Urinary bladder (tissue), 4 donors: ENCODE data around the gene CD46. TPM values are rescaled to one million over a fixed set of nuclear protein-coding genes. Genes with fewer than 3 reads are reported as not detected.
A peak's percentile ranks its signal among the peaks of the same experiment; 100 is the strongest.

Experiments
- DNase-seq: peaks from one replicate; pipeline ENCODE4 v3.0.0-alpha.2; 2015; ENCODE audit errors: extremely low spot score
- H3K27ac ChIP-seq: one replicate; pipeline ENCODE4 v1.5.1; 2013; ENCODE audit warnings: low read depth, mild to moderate bottlenecking, moderate library complexity
- H3K36me3 ChIP-seq: one replicate; pipeline ENCODE4 v1.6.1; 2013; ENCODE audit warnings: mild to moderate bottlenecking, moderate library complexity; ENCODE audit not compliant: insufficient read depth
- H3K4me1 ChIP-seq: one replicate; pipeline ENCODE4 v1.6.1; 2013; ENCODE audit warnings: mild to moderate bottlenecking, moderate library complexity; ENCODE audit not compliant: insufficient read depth
- H3K4me3 ChIP-seq: one replicate; pipeline ENCODE4 v1.5.1; 2013; ENCODE audit warnings: low read depth, low read length
- whole genome bisulfite sequencing: extraction: QIAGEN DNeasy Blood & Tissue Kit; methylation state at CpG from one replicate; pipeline ENCODE4 v1.1.7; 2013; 5-methylcytosine and 5-hydroxymethylcytosine counted together
- polyA plus RNA-seq: library from polyadenylated mRNA; stranded (reverse); fragments of 200-250 nt; gene quantifications from one replicate; pipeline ENCODE4 v1.2.3, GENCODE V29; 2013
- total RNA-seq: library from RNA; depleted of rRNA; stranded (reverse); fragments of >200 nt; gene quantifications from one replicate; pipeline ENCODE4 v1.2.3, GENCODE V29; 2014
- donor health status: healthy with polysubstance abuse.
- donor health status: healthy.

The CD46 gene
- total and polyA plus RNA-seq, 2 donors, result 97.9 to 314 TPM

- Histone ChIP-seq H3K4me1 (peaks cover 5% of the 10 kb centered on the region), H3K27ac (peak overlapping the region; percentile 96), H3K4me3 (peak overlapping the region; percentile 22), H3K36me3 (no peaks in the 10 kb centered on the region)
- DNase-seq, result no peak
- 27% methylated on average over 18 of the region's 18 CpGs for WGBS
Measured at GRCh38 chr1:207826557-207827487, 75.0 kb downstream of the CD46 start.

- peak overlapping the region; percentile 96 for H3K27ac ChIP-seq
- 90% methylated on average over 2 of the region's 2 CpGs for WGBS
- no peaks in the 10 kb centered on the region for H3K36me3 ChIP-seq
- H3K4me3 ChIP-seq, result no peak overlapping the region
- no peak for DNase-seq
- peaks cover 5% of the 10 kb centered on the region for H3K4me1 ChIP-seq
Measured at GRCh38 chr1:207827488-207827830, 75.6 kb downstream of the CD46 start.

- no peak for DNase-seq
- no peak overlapping the region for H3K4me3 ChIP-seq
- peaks cover 5% of the 10 kb centered on the region for H3K4me1 ChIP-seq
- peak overlapping the region; percentile 55 for H3K27ac ChIP-seq
- no peaks in the 10 kb centered on the region for H3K36me3 ChIP-seq
- WGBS, result 77% methylated on average over 5 of the region's 5 CpGs
Measured at GRCh38 chr1:207828046-207828445, 76.2 kb downstream of the CD46 start.

DNA sequence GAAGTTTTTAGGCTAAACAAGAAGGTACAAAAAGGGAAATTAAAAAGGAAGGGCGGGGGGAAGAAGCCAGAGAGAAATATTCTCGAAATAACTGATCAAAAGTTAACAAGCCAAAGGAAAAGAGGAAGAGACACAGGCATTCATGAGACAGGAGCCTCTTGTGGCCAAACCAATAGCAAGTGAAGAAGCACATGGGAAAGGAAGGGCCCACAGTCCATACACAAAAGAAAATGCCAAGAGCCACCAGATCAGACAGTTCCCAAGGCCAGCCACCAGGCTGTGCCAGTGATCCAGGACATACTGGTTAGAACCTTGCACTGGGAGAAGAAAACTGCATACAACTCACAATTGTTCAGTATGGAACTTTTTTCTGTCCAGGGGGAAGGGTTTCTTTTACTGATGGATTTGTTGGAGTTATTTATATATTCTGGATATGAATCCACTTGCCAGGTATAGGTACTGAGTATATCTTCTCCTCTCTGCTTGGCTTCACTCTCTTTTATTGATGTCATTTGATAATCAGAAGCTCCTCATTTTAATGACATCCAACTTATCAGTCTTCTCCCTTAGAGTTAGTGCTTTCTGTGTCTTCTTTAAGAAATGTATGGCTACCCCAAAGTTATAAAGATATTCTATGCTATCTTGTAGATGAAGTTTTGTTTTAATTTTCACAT lies 76.8 kb downstream of the CD46 start:
- no peak overlapping the region for H3K4me3 ChIP-seq
- H3K4me1 ChIP-seq, result peaks cover 5% of the 10 kb centered on the region
- 51% methylated on average over 2 of the region's 2 CpGs for WGBS
- DNase-seq, result no peak
- peak overlapping the region; percentile 55 for H3K27ac ChIP-seq
- no peaks in the 10 kb centered on the region for H3K36me3 ChIP-seq

DNA sequence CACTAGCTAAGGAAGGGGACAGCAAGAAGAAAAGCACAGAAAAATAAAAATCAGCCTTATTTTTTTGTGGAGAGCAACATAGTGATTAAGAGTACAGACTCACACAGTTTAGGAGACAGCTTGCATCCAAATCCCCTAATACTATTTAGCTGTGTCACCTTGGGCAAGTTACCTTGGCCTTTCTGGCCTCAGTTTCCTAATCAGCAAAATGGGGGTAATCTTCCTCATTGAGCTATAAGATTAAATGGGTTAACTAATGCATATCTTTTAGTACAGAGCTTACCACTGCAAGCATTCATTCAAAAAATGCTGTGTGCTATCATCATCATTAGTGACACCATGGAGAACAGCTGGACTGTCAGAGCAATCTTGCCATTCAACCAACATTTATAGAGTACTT lies 77.7 kb downstream of the CD46 start:
- no peak overlapping the region for H3K27ac ChIP-seq
- H3K4me3 ChIP-seq, result no peak overlapping the region
- H3K4me1 ChIP-seq, result peaks cover 5% of the 10 kb centered on the region
- no peak for DNase-seq
- no peaks in the 10 kb centered on the region for H3K36me3 ChIP-seq

DNA sequence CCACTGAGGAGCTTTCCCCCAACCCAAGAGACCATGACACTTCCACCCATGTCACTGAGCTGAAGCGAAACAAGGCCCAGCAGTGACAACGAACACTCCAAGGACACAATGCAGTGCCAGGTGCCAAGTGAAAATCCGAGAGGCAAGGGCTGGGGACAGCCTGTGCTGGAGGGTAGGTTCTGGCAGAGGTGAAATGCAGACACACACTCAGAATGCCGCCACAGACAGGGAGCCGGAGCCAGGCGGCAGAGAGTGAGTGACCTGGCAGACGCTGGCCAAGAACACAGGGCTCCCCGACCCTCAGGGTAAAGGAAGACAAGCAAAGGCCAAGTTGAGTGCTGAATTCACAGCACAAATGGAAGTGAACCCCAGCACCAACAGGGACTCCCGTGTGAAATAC lies 78.9 kb downstream of the CD46 start:
- Histone ChIP-seq H3K4me1 (peaks cover 2% of the 10 kb centered on the region), H3K27ac (peak overlapping the region; percentile 19), H3K4me3 (no peak overlapping the region), H3K36me3 (no peaks in the 10 kb centered on the region)
- no peak for DNase-seq
- 94% methylated on average over 9 of the region's 9 CpGs for WGBS

DNA sequence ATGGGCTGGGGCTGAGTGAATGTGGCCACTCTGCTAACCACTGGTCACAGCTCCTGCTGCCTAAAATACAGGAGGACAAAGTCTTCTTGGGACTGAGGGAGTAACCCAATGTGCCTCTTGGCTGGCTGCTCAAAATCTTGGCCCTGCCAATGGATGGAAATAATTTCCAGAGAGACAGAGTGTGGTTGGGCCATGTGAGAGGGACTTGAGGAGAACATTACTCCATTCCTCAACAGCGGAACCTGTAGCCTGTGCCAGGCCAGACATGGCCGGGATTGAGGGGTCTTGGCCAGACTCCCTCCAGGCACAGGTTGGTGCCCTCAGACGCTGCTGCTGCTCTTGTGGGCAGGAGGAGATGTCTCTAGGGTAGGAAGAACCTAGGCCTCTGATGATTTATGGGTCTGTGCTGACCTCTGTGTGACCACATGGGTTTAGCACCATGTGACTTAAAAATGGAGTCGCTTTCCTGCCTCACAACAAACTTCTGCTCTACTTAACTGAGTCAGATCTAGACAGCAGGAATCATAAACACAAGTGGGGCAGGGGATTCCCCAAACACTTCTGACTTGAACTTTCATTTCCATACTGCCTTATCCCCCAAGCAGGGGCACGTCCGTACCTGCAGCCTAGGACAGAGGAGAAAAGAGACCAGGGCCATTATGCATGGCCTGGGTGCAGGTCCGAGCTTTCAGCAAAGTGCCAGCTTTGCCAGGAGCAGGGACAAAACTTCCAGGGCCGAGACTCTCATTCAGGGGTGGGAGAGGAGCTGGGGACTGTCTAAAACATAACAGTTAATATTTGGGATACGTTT lies 79.9 kb downstream of the CD46 start:
- DNase-seq, result no peak
- Histone ChIP-seq H3K4me1 (peaks cover 2% of the 10 kb centered on the region), H3K36me3 (no peaks in the 10 kb centered on the region), H3K27ac (peak overlapping the region; percentile 74), H3K4me3 (no peak overlapping the region)
- WGBS, result 66% methylated on average over 9 of the region's 9 CpGs

DNA sequence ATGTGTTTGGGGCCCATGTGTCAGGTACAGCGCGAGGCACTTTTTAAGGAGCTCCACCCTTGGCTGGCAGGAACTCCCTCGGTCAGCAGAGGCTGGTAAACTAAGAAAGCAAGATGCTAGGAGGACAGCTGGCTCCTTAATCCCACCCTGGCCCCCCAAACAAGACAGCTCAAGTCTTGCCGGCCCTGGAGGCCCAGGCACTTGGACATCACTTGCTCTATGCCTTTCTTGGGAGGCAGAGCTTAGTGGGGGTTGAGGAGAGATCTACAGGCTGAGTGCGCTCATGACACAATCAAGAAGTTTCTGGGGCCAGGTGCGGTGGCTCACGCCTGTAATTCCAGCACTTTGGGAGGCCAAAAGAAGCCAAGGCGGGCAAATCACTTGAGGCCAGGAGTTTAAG lies 80.9 kb downstream of the CD46 start:
- Histone ChIP-seq H3K4me3 (no peak overlapping the region), H3K36me3 (no peaks in the 10 kb centered on the region), H3K27ac (no peak overlapping the region), H3K4me1 (peaks cover 2% of the 10 kb centered on the region)
- 94% methylated on average over 8 of the region's 8 CpGs for WGBS
- DNase-seq, result no peak

- Histone ChIP-seq H3K36me3 (no peaks in the 10 kb centered on the region), H3K4me1 (peaks cover 2% of the 10 kb centered on the region), H3K4me3 (no peak overlapping the region), H3K27ac (no peak overlapping the region)
- DNase-seq, result no peak
- 88% methylated on average over 6 of the region's 6 CpGs for WGBS
Measured at GRCh38 chr1:207833381-207833780, 81.5 kb downstream of the CD46 start.

GRCh38 chr1:207833956-207834660 lies 82.3 kb downstream of the CD46 start:
- Histone ChIP-seq H3K27ac (no peak overlapping the region), H3K4me3 (no peak overlapping the region), H3K36me3 (no peaks in the 10 kb centered on the region), H3K4me1 (peaks cover 2% of the 10 kb centered on the region)
- DNase-seq, result no peak
- WGBS, result 90% methylated on average over 7 of the region's 7 CpGs

DNA sequence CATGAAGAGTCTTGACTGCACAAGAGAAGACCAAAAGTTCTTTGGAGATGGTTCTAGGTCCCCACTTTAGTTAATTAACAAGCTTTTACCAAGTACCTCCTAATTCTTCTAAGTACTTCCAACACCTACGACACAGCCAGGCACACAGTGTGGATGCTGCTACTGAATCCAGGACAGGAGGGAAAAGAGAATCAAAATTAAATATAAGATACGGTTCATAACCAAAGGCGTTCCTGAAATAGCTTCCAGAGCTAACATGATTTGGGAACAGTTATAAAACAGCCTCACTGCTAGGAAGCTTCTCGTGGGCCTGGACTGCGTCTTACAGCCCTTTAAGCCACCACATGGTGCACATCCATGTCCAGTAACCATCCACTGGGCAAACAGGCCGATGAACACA lies 84.1 kb downstream of the CD46 start:
- H3K4me3 ChIP-seq, result no peak overlapping the region
- H3K36me3 ChIP-seq, result no peaks in the 10 kb centered on the region
- WGBS, result 83% methylated on average over 6 of the region's 6 CpGs
- H3K27ac ChIP-seq, result no peak overlapping the region
- peaks cover 2% of the 10 kb centered on the region for H3K4me1 ChIP-seq
- no peak for DNase-seq

- no peaks in the 10 kb centered on the region for H3K36me3 ChIP-seq
- no peak for DNase-seq
- H3K4me3 ChIP-seq, result no peak overlapping the region
- WGBS, result 54% methylated on average over 15 of the region's 15 CpGs
- H3K27ac ChIP-seq, result no peak overlapping the region
- no peaks in the 10 kb centered on the region for H3K4me1 ChIP-seq
Measured at GRCh38 chr1:207836591-207837347, 84.9 kb downstream of the CD46 start.
